PC-9 (cell line): ENCODE results near the gene TDO2.

Experiments
- CTCF ChIP-seq: fragments of 200-600 bp; sonication (generic); conservative IDR thresholded peaks from 2 replicates; pipeline ENCODE4 v1.6.1; 2017; ENCODE audit warnings: mixed run types, antibody characterized with exemption, mild to moderate bottlenecking, moderate library complexity
- EZH2 ChIP-seq: fragments of 200-600 bp; sonication (generic); IDR thresholded peaks from 2 replicates; pipeline ENCODE4 v1.8.0; 2017; ENCODE audit warnings: antibody characterized with exemption, low read depth

- no peak for TF ChIP-seq CTCF
- TF ChIP-seq EZH2 = no peak
Measured at GRCh38 chr4:155878611-155879010, 24.9 kb upstream of the TDO2 start.
